H1 (cell line): ENCODE measurements around the gene PTPRT. TPM values are rescaled to one million over a fixed set of nuclear protein-coding genes. Genes with fewer than 3 reads are reported as not detected.

Source experiments
- CTCF ChIA-PET: fragments of 300-600 bp; sonication (Branson Sonifier 250); formaldehyde crosslinking; loops from one replicate; lab custom pipeline; 2021; ENCODE audit not compliant: partially characterized antibody; lab: Charles Lee
- POLR2A ChIA-PET: fragments of 300-600 bp; sonication (Branson Sonifier 250); formaldehyde crosslinking; loops from one replicate; lab custom pipeline; 2021; ENCODE audit warnings: inconsistent platforms; ENCODE audit not compliant: partially characterized antibody; lab: Charles Lee
- DNase-seq, 2 experiments: peaks; one replicate each; pipeline versions ENCODE4 v3.0.0 to v3.0.0-alpha.2; 2010 to 2022; ENCODE audit warnings: low spot score in 2 of 2, low read depth in 1 of 2, mixed read lengths in 1 of 2
- FAIRE-seq: peaks from 2 replicates; lab custom pipeline; 2011; peaks lifted over from hg19 to GRCh38; lab: Jason Lieb, UNC
- H2AFZ ChIP-seq: 2 replicates; pipeline ENCODE4 v1.8.1; 2012; ENCODE audit warnings: low read length, inconsistent platforms
- H2AK5ac ChIP-seq: 2 replicates; pipeline ENCODE4 v1.6.1; 2013; ENCODE audit warnings: low read depth, low read length
- H2BK120ac ChIP-seq: replicated peaks from 2 replicates; pipeline ENCODE3; 2013; ENCODE audit warnings: low read depth, low read length, inconsistent platforms
- H2BK12ac ChIP-seq: 2 replicates; pipeline ENCODE4 v1.6.1; 2013; ENCODE audit warnings: low read depth, low read length
- H2BK15ac ChIP-seq: 2 replicates; pipeline ENCODE4 v1.6.1; 2013; ENCODE audit warnings: low read length
- H2BK20ac ChIP-seq: 2 replicates; pipeline ENCODE4 v1.6.1; 2013; ENCODE audit warnings: low read length
- H2BK5ac ChIP-seq: 2 replicates; pipeline ENCODE4 v1.6.1; 2013; ENCODE audit warnings: low read depth, low read length
- H3K14ac ChIP-seq: 2 replicates; pipeline ENCODE4 v1.6.1; 2013; ENCODE audit warnings: inconsistent platforms; ENCODE audit not compliant: insufficient read length
- H3K18ac ChIP-seq: 2 replicates; pipeline ENCODE4 v1.6.1; 2013; ENCODE audit warnings: low read length; ENCODE audit errors: extremely low read depth
- H3K23ac ChIP-seq: 2 replicates; pipeline ENCODE4 v1.6.1; 2013; ENCODE audit warnings: inconsistent platforms; ENCODE audit not compliant: insufficient read length
- H3K23me2 ChIP-seq: 2 replicates; pipeline ENCODE4 v1.6.1; 2013; ENCODE audit warnings: low read depth, low read length
- H3K27ac ChIP-seq: 2 replicates; pipeline ENCODE4 v1.6.1; 2011; ENCODE audit warnings: low read depth, low read length, inconsistent platforms
- H3K27me3 ChIP-seq, 4 experiments: replicated peaks in 1 of 4; 1 replicate in 1 of 4; 2 replicates in 3 of 4; pipeline versions ENCODE4 v1.6.1 to v1.8.1; 2011 to 2013; ENCODE audit warnings: low read length in 3 of 4, mild to moderate bottlenecking in 3 of 4, inconsistent platforms in 2 of 4, mixed read lengths in 2 of 4, moderate library complexity in 1 of 4; ENCODE audit not compliant: control insufficient read depth in 3 of 4, insufficient read depth in 3 of 4; ENCODE audit errors: extremely low read depth in 1 of 4
- H3K36me3 ChIP-seq, 4 experiments: 2 replicates each; pipeline versions ENCODE4 v1.6.1 to v1.8.1; 2011 to 2013; ENCODE audit warnings: mild to moderate bottlenecking in 4 of 4, low read length in 3 of 4, moderate library complexity in 2 of 4, control low read depth in 1 of 4, inconsistent platforms in 1 of 4; ENCODE audit not compliant: insufficient read depth in 4 of 4, control insufficient read depth in 2 of 4
- H3K4ac ChIP-seq: replicated peaks from 2 replicates; pipeline ENCODE3; 2013; ENCODE audit warnings: low read length, low read depth, mixed read lengths, inconsistent platforms; ENCODE audit not compliant: insufficient read length
- H3K4me1 ChIP-seq, 4 experiments: replicated peaks in 1 of 4; 1 replicate in 1 of 4; 2 replicates in 3 of 4; pipeline versions ENCODE4 v1.6.1 to v1.8.1; 2011 to 2013; ENCODE audit warnings: low read length in 3 of 4, inconsistent platforms in 2 of 4, mixed read lengths in 1 of 4; ENCODE audit not compliant: insufficient read depth in 4 of 4, control insufficient read depth in 3 of 4
- H3K4me2 ChIP-seq, 2 experiments: 2 replicates each; pipeline versions ENCODE4 v1.6.1 to v1.8.1; 2011 to 2013; ENCODE audit warnings: low read depth in 2 of 2, low read length in 2 of 2, control low read depth in 1 of 2, inconsistent platforms in 1 of 2, mild to moderate bottlenecking in 1 of 2; ENCODE audit not compliant: insufficient read depth in 1 of 2
- H3K4me3 ChIP-seq, 4 experiments: fragments of 200-600, 300-600 bp in 1 of 4; sonication (generic), shearing (Covaris generic), sonication (Bioruptor Twin) in 1 of 4; 2 replicates each; pipeline versions ENCODE4 v1.5.1 to v1.8.1; 2011 to 2016; ENCODE audit warnings: low read length in 4 of 4, low read depth in 3 of 4, control low read depth in 2 of 4, inconsistent platforms in 2 of 4, mild to moderate bottlenecking in 2 of 4, mixed read lengths in 1 of 4, moderate library complexity in 1 of 4; ENCODE audit not compliant: insufficient read depth in 2 of 4; ENCODE audit errors: extremely low read depth in 1 of 4
- H3K56ac ChIP-seq: replicated peaks from 2 replicates; pipeline ENCODE3; 2013; ENCODE audit warnings: low read depth, mild to moderate bottlenecking, mixed read lengths, low read length, inconsistent platforms; ENCODE audit not compliant: insufficient read length
- H3K79me1 ChIP-seq: 2 replicates; pipeline ENCODE4 v1.6.1; 2013; ENCODE audit warnings: low read depth, low read length, control low read depth
- H3K79me2 ChIP-seq, 2 experiments: 2 replicates each; pipeline versions ENCODE4 v1.6.1 to v1.8.1; 2012 to 2013; ENCODE audit warnings: low read length in 2 of 2, mild to moderate bottlenecking in 2 of 2, inconsistent platforms in 1 of 2; ENCODE audit not compliant: insufficient read depth in 2 of 2, control insufficient read depth in 1 of 2
- H3K9ac ChIP-seq, 4 experiments: replicated peaks in 1 of 4; 1 replicate in 1 of 4; 2 replicates in 3 of 4; pipeline versions ENCODE4 v1.6.1 to v1.8.1; 2011 to 2013; ENCODE audit warnings: low read depth in 3 of 4, low read length in 3 of 4, control low read depth in 2 of 4, mild to moderate bottlenecking in 2 of 4, moderate library complexity in 2 of 4, inconsistent platforms in 1 of 4; ENCODE audit errors: extremely low read depth in 1 of 4
- H3K9me3 ChIP-seq, 2 experiments: 2 replicates each; pipeline versions ENCODE4 v1.6.1 to v1.8.1; 2012 to 2013; ENCODE audit warnings: mild to moderate bottlenecking in 2 of 2, moderate library complexity in 2 of 2, control low read depth in 1 of 2, inconsistent platforms in 1 of 2, low read depth in 1 of 2, low read length in 1 of 2, mixed read lengths in 1 of 2; ENCODE audit not compliant: insufficient read depth in 2 of 2
- H4K20me1 ChIP-seq, 2 experiments: replicated peaks in 1 of 2; 2 replicates each; pipeline versions ENCODE3 to v1.8.1; 2011 to 2013; ENCODE audit warnings: inconsistent platforms in 2 of 2, low read length in 2 of 2, mild to moderate bottlenecking in 1 of 2; ENCODE audit not compliant: insufficient read depth in 2 of 2, control insufficient read depth in 1 of 2
- H4K5ac ChIP-seq: 2 replicates; pipeline ENCODE4 v1.6.1; 2013; ENCODE audit warnings: low read length, low read depth, mixed read lengths, inconsistent platforms; ENCODE audit not compliant: insufficient read length
- H4K8ac ChIP-seq: 2 replicates; pipeline ENCODE4 v1.8.0; 2013; ENCODE audit warnings: mild to moderate bottlenecking, moderate library complexity, low read length, inconsistent platforms; ENCODE audit not compliant: insufficient read depth; ENCODE audit errors: extremely low read depth
- H4K91ac ChIP-seq: replicated peaks from 2 replicates; pipeline ENCODE3; 2013; ENCODE audit warnings: low read length, mixed read lengths, inconsistent platforms; ENCODE audit not compliant: insufficient read length
- ZNF274 ChIP-seq: IDR thresholded peaks from 2 replicates; pipeline ENCODE4 v1.7.0; 2012; ENCODE audit warnings: low read length, borderline replicate concordance; ENCODE audit errors: extremely low read depth
- WGBS, 2 experiments: shearing (Covaris generic) in 1 of 2; methylation state at CpG; one replicate each; pipeline versions ENCODE4 v1.1.6 to v1.1.7; 2013 to 2015; ENCODE audit warnings: low lambda C conversion rate in 2 of 2, mixed read lengths in 2 of 2, inconsistent platforms in 1 of 2, low coverage in 1 of 2, missing lambda C conversion rate in 1 of 2; ENCODE audit not compliant: insufficient replicate concordance in 2 of 2, insufficient coverage in 1 of 2, insufficient read length in 1 of 2; ENCODE audit errors: extremely low coverage in 1 of 2, missing lambda C conversion rate in 1 of 2; 5-methylcytosine and 5-hydroxymethylcytosine counted together
- polyA plus RNA-seq, 7 experiments: library from polyadenylated mRNA; depleted of rRNA in 3 of 7; stranded (reverse) in 5 of 7; unstranded in 2 of 7; fragments of >200 nt in 5 of 7; fragments of 200-250 nt in 2 of 7; gene quantifications; 1 replicate in 5 of 7; 2 replicates in 1 of 7; 4 replicates in 1 of 7; pipeline versions ENCODE4 v1.2.1 to v1.2.3, GENCODE V29; 2011 to 2013; ENCODE audit warnings: missing spikeins in 2 of 7, mixed read lengths in 2 of 7
- total RNA-seq: library from RNA; stranded (reverse); fragmentation: NEBNext Ultra II Directional; extraction: Animal tissue kit (Norgen Biotek cat#: 25700); gene quantifications from 2 replicates; pipeline ENCODE4 v1.2.1, GENCODE V29; 2021

Gene PTPRT
- total and polyA plus RNA-seq, 2 of the 8 experiments (the other 6 are each of a cell fraction or from before 2014, with no cell fraction given), result 0.33 to 1.8 TPM

GRCh38 chr20:43037605-43038309, 151.9 kb downstream of the PTPRT start:
- WGBS, 2 experiments, result 80% methylated on average over 6 of the region's 6 CpGs; no CpG with 5 or more reads in 1 of the 2 experiments
- CTCF ChIA-PET, result interaction anchor here (0.5 to 1.1 kb wide), 4 partner anchors 17 to 645 kb away, joined by 3 to 5 read pairs (median 3); no protein-coding TSS in a partner anchor

More at GRCh38 chr20:43037605-43038309, 151.9 kb downstream of the PTPRT start:
- Histone ChIP-seq H2AFZ (no peak overlapping the region), H3K9me3 (no peaks in the 10 kb centered on the region), H2BK5ac (no peak overlapping the region), H3K79me2 (no peaks in the 10 kb centered on the region), H3K23ac (no peak overlapping the region), H2AK5ac (no peak overlapping the region), H4K91ac (no peak overlapping the region), H3K14ac (no peak overlapping the region), H3K23me2 (no peaks in the 10 kb centered on the region), H4K8ac (no peak overlapping the region), H3K18ac (no peak overlapping the region), H3K27ac (no peak overlapping the region), H2BK12ac (no peak overlapping the region), H3K9ac (no peak overlapping the region), H3K79me1 (no peaks in the 10 kb centered on the region), H4K20me1 (no peaks in the 10 kb centered on the region), H3K27me3 (no peaks in the 10 kb centered on the region), H3K36me3 (no peaks in the 10 kb centered on the region), H2BK20ac (no peak overlapping the region), H3K4me3 (no peak overlapping the region), H3K4me1 (no peaks in the 10 kb centered on the region), H2BK15ac (no peak overlapping the region), H3K4me2 (no peak overlapping the region), H4K5ac (no peak overlapping the region), H2BK120ac (no peak overlapping the region), H3K56ac (no peak overlapping the region), H3K4ac (no peak overlapping the region)
- DNase-seq, result no peak
- POLR2A ChIA-PET, result interaction anchor here (0.6 kb wide), 1 partner anchor 852 kb away, joined by 3 read pairs; no protein-coding TSS in a partner anchor
- no peak for FAIRE-seq
- TF ChIP-seq ZNF274, result no peak
